Esophagus muscularis mucosa (tissue), 4 donors: Measurements from ENCODE around the gene ADAR. TPM values are rescaled to one million over a fixed set of nuclear protein-coding genes. Genes with fewer than 3 reads are reported as not detected.

Experiments
- DNase-seq: peaks from one replicate; pipeline ENCODE4 v3.0.0-alpha.2; 2017; ENCODE audit errors: extremely low spot score
- H3K27ac ChIP-seq, 4 donors: fragments of 200-600 bp; sonication (generic); replicated peaks in 1 of 4; 1 replicate in 3 of 4; 2 replicates in 1 of 4; pipeline ENCODE4 v1.5.1; 2016 to 2019; ENCODE audit warnings: mild to moderate bottlenecking in 1 of 4
- H3K27me3 ChIP-seq, 4 donors: fragments of 200-600 bp; sonication (generic); one replicate each; pipeline versions ENCODE4 v1.5.1 to v1.6.0; 2016 to 2019
- H3K36me3 ChIP-seq, 4 donors: fragments of 200-600 bp; sonication (generic); one replicate each; pipeline ENCODE4 v1.5.1; 2016 to 2019
- H3K4me1 ChIP-seq, 4 donors: fragments of 200-600 bp; sonication (generic); one replicate each; pipeline ENCODE4 v1.5.1; 2016 to 2019
- H3K4me3 ChIP-seq, 4 donors: fragments of 200-600 bp; sonication (generic); 1 replicate in 2 of 4; 2 replicates in 2 of 4; pipeline ENCODE4 v1.5.1; 2016 to 2019; ENCODE audit warnings: mild to moderate bottlenecking in 4 of 4, moderate library complexity in 1 of 4
- H3K9me3 ChIP-seq, 4 donors: fragments of 200-600 bp; sonication (generic); 1 replicate in 3 of 4; 2 replicates in 1 of 4; pipeline ENCODE4 v1.5.1; 2016 to 2019
- EP300 ChIP-seq: sonication (generic); formaldehyde crosslinking; IDR thresholded peaks from one replicate; pipeline ENCODE4 v1.6.1; 2017; ENCODE audit warnings: antibody characterized with exemption
- POLR2A ChIP-seq: fragments of 450-650 bp; IDR thresholded peaks from one replicate; pipeline ENCODE4 v1.6.1; 2017; ENCODE audit warnings: antibody characterized with exemption, moderate library complexity, mild to moderate bottlenecking, low read depth
- POLR2AphosphoS5 ChIP-seq, 2 donors: sonication (generic); formaldehyde crosslinking; IDR thresholded peaks; one replicate each; pipeline ENCODE4 v1.6.1; 2017; ENCODE audit warnings: antibody characterized with exemption in 2 of 2
- WGBS: methylation state at CpG from one replicate; pipeline ENCODE4 v1.1.5; 2018; 5-methylcytosine and 5-hydroxymethylcytosine counted together
- intact Hi-C: fragments of 100-400 bp; cut with DNase I; formaldehyde crosslinking; loops from one replicate; pipeline ENCODE4 v1.15.1; 2023
- total RNA-seq, 4 donors: library from RNA; depleted of rRNA; stranded (reverse); fragments of >200 nt; gene quantifications; one replicate each; pipeline versions ENCODE4 v1.1.0 to v1.2.1, GENCODE V29; 2016
- TF ChIP-seq, protein P1 (sequence below), 3 experiments: fragments of 200-600 bp in 2 of 3; fragments of 450-650 bp in 1 of 3; sonication (generic) in 2 of 3; IDR thresholded peaks; one replicate each; pipeline ENCODE4 v1.5.1; 2017 to 2019; ENCODE audit warnings: antibody characterized with exemption in 3 of 3, mild to moderate bottlenecking in 2 of 3, moderate library complexity in 1 of 3

Gene ADAR
- total RNA-seq, 4 donors from 2014 or later = 80.2 to 96.3 (median 87.1) TPM

DNA sequence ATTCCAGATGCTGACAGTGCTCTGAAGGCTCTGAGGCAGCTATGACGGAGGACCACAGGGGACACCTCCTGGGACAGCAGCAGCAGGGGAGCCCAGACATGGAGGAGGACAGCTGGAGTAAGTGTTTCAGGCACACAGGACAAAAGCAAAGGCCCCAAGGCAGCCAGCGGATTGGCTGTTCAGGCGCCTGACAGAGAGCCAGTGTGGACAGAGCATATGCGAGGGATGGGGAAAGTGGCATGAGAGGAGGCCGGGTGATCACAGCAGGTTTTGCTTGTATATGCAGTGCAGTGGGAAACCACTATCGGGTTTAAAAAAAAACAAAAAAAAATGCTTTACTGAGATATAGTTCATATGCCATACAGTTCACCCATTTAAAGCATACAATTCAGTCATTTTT, 21.3 kb downstream of the ADAR start:
- DNase-seq = no peak
- intact Hi-C loops = no loop called here
- WGBS = 89% methylated on average over 6 of the region's 6 CpGs
- H3K4me3 ChIP-seq = no peak overlapping the region
- TF ChIP-seq, protein P1, sequence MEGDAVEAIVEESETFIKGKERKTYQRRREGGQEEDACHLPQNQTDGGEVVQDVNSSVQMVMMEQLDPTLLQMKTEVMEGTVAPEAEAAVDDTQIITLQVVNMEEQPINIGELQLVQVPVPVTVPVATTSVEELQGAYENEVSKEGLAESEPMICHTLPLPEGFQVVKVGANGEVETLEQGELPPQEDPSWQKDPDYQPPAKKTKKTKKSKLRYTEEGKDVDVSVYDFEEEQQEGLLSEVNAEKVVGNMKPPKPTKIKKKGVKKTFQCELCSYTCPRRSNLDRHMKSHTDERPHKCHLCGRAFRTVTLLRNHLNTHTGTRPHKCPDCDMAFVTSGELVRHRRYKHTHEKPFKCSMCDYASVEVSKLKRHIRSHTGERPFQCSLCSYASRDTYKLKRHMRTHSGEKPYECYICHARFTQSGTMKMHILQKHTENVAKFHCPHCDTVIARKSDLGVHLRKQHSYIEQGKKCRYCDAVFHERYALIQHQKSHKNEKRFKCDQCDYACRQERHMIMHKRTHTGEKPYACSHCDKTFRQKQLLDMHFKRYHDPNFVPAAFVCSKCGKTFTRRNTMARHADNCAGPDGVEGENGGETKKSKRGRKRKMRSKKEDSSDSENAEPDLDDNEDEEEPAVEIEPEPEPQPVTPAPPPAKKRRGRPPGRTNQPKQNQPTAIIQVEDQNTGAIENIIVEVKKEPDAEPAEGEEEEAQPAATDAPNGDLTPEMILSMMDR (IDR thresholded peaks at IDR 0.05) = no peak
- TF ChIP-seq POLR2AphosphoS5 (IDR thresholded peaks at IDR 0.05) = no peak
- TF ChIP-seq EP300 = no peak
- no peak for TF ChIP-seq POLR2A
- no peak overlapping the region for H3K27ac ChIP-seq
- H3K9me3 ChIP-seq = no peaks in the 10 kb centered on the region
- H3K27me3 ChIP-seq = no peaks in the 10 kb centered on the region
- peaks cover 4 to 10% (median 7%) of the 10 kb centered on the region in 4 donors for H3K4me1 ChIP-seq
- peaks cover 89 to 100% (median 100%) of the 10 kb centered on the region in 4 donors for H3K36me3 ChIP-seq

DNA sequence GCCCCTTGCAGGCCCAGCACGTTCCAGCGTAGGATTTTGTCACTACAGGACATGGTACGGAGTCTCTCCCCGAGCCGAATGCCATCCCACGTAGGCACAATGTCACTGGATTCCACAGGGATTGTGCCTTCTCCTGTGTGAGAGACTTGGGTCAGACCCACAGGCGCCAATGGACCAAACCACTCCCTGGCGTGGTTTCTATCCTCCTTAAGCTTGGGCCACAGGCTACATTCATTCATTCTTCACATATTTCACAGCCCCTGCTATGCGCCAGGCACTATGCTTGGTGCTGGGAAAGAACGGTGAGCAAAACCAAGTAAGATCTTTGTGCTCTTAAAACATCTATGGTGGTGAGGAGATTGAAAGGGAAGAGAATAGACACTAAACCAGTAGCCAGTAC, 21.8 kb downstream of the ADAR start:
- H3K27me3 ChIP-seq = no peaks in the 10 kb centered on the region
- peaks cover 85 to 100% (median 99%) of the 10 kb centered on the region in 4 donors for H3K36me3 ChIP-seq
- 78% methylated on average over 10 of the region's 10 CpGs for WGBS
- intact Hi-C loops = no loop called here
- H3K9me3 ChIP-seq = no peaks in the 10 kb centered on the region
- no peak overlapping the region for H3K4me3 ChIP-seq
- TF ChIP-seq, protein P1 (IDR thresholded peaks at IDR 0.05) = no peak
- TF ChIP-seq POLR2AphosphoS5 (IDR thresholded peaks at IDR 0.05) (no peak), EP300 (no peak), POLR2A (no peak)
- no peak for DNase-seq
- no peak overlapping the region for H3K27ac ChIP-seq
- peaks cover 4 to 10% (median 7%) of the 10 kb centered on the region in 4 donors for H3K4me1 ChIP-seq

DNA sequence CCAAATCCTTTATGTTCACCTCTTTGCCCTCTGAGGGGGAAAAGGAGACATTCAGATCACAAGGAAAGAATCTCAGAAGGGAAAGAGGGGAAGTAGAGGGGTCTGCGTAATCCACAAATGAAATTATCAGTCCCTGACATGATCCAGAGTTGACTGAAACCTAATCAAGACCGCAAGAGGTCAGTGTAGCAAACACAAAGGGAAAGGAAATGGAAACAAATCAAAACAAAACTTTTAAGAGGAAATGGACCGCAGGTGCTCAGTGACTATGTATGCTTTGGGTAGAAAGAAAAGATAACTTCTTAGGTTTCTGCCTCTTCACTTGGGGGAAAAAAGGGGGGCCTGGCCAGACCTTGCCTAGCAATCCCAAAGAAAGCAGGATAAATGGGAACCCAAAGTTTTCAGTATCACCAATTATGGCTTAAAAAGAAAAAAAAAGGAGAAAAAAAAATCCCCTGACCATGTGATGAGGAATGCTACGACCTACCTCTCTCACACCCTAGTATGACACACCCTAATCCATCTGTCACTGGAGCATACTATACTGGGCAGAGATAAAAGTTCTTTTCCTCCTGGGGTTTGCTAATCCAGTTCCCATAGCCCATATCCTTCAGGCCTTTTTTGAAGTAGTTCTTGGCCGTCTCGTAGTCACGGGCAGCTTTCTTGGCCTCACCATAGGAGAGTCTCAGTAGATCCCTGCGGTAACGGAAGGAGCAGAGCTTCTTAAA, 23.6 kb downstream of the ADAR start:
- DNase-seq = no peak
- TF ChIP-seq POLR2AphosphoS5 (IDR thresholded peaks at IDR 0.05) = no peak
- WGBS = 79% methylated on average over 9 of the region's 9 CpGs
- Histone ChIP-seq H3K27me3 (no peaks in the 10 kb centered on the region), H3K4me1 (peaks cover 4 to 10% (median 7%) of the 10 kb centered on the region in 4 donors), H3K27ac (peak overlapping the region in 1 of 4 donors; percentile 4), H3K36me3 (peaks cover 73 to 100% (median 99%) of the 10 kb centered on the region in 4 donors), H3K4me3 (no peak overlapping the region), H3K9me3 (no peaks in the 10 kb centered on the region)
- intact Hi-C loops = no loop called here

DNA sequence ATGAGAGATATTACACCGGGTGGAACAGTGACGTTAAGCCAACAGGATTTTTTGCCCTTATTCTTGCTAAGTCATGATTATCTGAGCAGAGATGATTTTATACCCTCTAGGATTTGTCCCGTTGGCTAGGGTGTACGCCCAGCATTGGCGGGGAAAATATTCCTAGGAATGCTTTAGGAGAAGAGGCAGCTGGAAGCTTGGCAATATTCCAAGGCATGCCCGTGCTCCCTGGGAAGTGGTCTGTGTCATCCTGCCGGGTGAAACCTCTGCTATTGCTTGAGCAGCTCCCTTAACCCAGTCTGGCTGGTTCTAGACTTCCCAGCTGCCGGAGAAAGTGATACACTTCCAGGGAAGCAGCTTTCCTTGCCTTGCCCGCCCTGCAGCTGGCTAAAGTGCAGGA, 24.2 kb downstream of the ADAR start:
- 28% methylated on average over 8 of the region's 9 CpGs for WGBS
- Histone ChIP-seq H3K4me3 (no peak overlapping the region), H3K36me3 (peaks cover 66 to 100% (median 99%) of the 10 kb centered on the region in 4 donors), H3K9me3 (no peaks in the 10 kb centered on the region), H3K27me3 (no peaks in the 10 kb centered on the region), H3K4me1 (peaks cover 4 to 10% (median 7%) of the 10 kb centered on the region in 4 donors), H3K27ac (peak overlapping the region in 1 of 4 donors; percentile 4)
- intact Hi-C loops = no loop called here
- TF ChIP-seq POLR2AphosphoS5 (IDR thresholded peaks at IDR 0.05) = peak in 1 of 2 donors; percentile 13
- TF ChIP-seq EP300 = no peak
- no peak for DNase-seq

DNA sequence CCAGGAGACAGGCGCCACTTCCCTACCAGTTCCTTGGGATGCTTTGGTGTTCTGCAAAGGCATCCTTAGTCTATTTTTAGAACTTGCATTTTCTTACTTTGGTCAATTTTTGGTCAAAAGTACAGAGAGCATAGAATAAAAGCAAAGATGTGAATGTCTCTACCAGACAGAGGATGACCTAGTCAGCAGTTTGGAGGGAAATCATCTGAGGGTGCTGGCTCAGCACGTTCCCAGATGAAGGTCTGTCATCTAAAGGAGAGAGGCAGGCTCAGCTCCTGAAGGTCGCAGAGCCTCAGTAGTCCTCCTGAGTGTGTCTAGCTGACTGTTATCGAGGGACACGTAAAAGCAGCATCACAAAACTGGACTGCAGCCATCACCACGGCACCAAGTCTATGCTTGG, 25.1 kb downstream of the ADAR start:
- intact Hi-C loops = no loop called here
- no peaks in the 10 kb centered on the region for H3K27me3 ChIP-seq
- H3K27ac ChIP-seq = no peak overlapping the region
- peaks cover 57 to 100% (median 98%) of the 10 kb centered on the region in 4 donors for H3K36me3 ChIP-seq
- peaks cover 12 to 15% (median 13%) of the 10 kb centered on the region in 4 donors for H3K4me1 ChIP-seq
- TF ChIP-seq EP300 (no peak), POLR2A (no peak), POLR2AphosphoS5 (IDR thresholded peaks at IDR 0.05) (no peak)
- H3K4me3 ChIP-seq = no peak overlapping the region
- no peaks in the 10 kb centered on the region for H3K9me3 ChIP-seq
- no peak for DNase-seq
- 82% methylated on average over 6 of the region's 6 CpGs for WGBS

DNA sequence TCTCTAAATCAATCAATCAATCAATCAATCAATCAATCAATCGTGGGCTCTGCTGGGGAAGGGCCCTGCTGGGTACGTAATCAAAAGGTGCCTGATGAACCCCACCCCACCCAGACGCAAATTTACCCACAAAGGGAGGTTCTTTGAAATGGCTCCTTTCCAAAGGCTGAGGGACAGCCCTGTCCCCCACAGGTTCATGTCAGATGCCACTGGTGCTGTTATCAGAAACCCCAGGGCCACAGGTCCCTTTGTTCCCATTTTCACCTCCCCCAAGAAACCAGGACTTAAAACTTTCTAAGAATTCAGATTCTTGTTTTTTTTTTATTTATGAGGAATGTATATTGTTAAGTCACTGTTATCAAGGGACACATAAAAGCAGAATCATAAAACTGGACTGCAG, 26.2 kb downstream of the ADAR start:
- Histone ChIP-seq H3K4me3 (no peak overlapping the region), H3K36me3 (peaks cover 46 to 92% (median 87%) of the 10 kb centered on the region in 4 donors), H3K4me1 (peaks cover 15 to 22% (median 20%) of the 10 kb centered on the region in 4 donors), H3K9me3 (no peaks in the 10 kb centered on the region), H3K27me3 (no peaks in the 10 kb centered on the region), H3K27ac (no peak overlapping the region)
- intact Hi-C loops = no loop called here
- DNase-seq = no peak
- WGBS = 71% methylated on average over 3 of the region's 3 CpGs
- TF ChIP-seq, protein P1 (IDR thresholded peaks at IDR 0.05) = no peak
